ENCODE data around the gene GLCCI1. TPM values are rescaled to one million over a fixed set of nuclear protein-coding genes. Genes with fewer than 3 reads are reported as not detected.

The GLCCI1 gene
- total and polyA plus RNA-seq, 2 of the 13 experiments (the other 11 are each of a cell fraction or from before 2014, with no cell fraction given): 1.3 to 1.7 TPM

DNA sequence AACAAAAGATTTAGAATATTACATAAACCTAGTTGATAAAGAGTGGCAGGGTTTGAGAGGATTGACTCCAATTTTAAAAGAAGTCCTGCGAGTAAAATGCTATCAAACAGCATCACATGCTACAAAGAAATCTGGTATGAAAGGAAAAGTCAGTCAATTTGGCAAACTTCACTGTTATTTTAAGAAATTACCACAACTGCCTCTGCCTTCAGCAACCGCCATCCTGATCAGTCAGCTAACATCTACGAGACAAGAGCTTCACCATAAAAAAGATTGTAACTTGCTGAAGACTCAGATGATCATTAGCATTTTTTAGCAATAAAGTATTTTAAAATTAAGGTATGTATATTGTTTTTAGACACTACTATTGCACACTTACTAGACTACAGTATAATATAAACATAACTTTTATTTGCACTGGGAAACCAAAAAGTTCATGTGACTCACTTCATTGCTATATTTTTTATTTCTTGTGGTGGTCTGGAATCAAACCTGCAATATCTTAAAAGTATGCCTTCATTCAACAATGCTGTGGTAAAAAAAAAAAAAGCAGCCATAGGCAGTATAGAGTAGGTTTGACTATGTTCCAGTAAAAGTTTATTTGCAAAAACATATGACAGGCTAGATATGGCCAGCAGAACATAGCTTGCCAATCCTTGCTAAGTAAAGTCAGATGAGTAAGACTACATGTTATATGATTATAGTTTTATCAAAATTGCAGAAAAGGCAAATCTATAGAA lies 74.4 kb downstream of the GLCCI1 start:
- Histone ChIP-seq H3K4me1 (ENCODE audit: insufficient read depth, low read length) (no peaks in the 10 kb centered on the region), H3K27ac (ENCODE audit: extremely low read length, insufficient read depth, low read length) (no peak overlapping the region), H3K4me3 (replicated peaks in 1 of 3; ENCODE audit: insufficient read depth in 1 of 3, low read depth in 2 of 3, low read length in 3 of 3) (no peak overlapping the region), H3K79me2 (ENCODE audit: insufficient read depth, low read length) (no peaks in the 10 kb centered on the region), H3K9ac (ENCODE audit: insufficient read depth, low read depth, low read length) (no peak overlapping the region), H4K20me1 (ENCODE audit: insufficient read depth, low read length) (no peaks in the 10 kb centered on the region), H3K9me3 (ENCODE audit: low read length) (no peaks in the 10 kb centered on the region), H3K27me3 (ENCODE audit: control insufficient read depth in 1 of 2, insufficient read depth in 2 of 2, low read length in 2 of 2) (no peaks in the 10 kb centered on the region), H3K36me3 (replicated peaks in 1 of 2; ENCODE audit: control insufficient read depth in 1 of 2, insufficient read depth in 2 of 2, low read length in 2 of 2) (no peaks in the 10 kb centered on the region), H2AFZ (ENCODE audit: low read length) (no peak overlapping the region), H3K4me2 (ENCODE audit: low read depth, low read length) (no peak overlapping the region)
- ATAC-seq (no peak), DNase-seq (ENCODE audit: low spot score) (no peak), FAIRE-seq (no peak)
- BruUV-seq (replicated peaks): no TSS peak
- CTCF ChIA-PET (ENCODE audit: low intra/inter-chr PET ratio, low total read pairs): no interaction called here
- intact Hi-C loops (cut with micrococcal nuclease; ENCODE audit: unreplicated experiment) (no loop called here), in situ Hi-C loops (cut with HindIII; ENCODE audit: extremely low pct_ligation_motif_present, low pct_unique_long_range_greater_than_20kb) (no loop called here)
- TF ChIP-seq ZNF431 (CRISPR knock-in tag; IDR thresholded peaks at IDR 0.05; ENCODE audit: borderline replicate concordance, low read depth) (no peak), ZNF777 (CRISPR knock-in tag; IDR thresholded peaks at IDR 0.05) (no peak)
- WGBS (ENCODE audit: low lambda C conversion rate): 88% methylated on average over 3 of the region's 3 CpGs
- POLR2A ChIA-PET: no interaction called here

GRCh38 chr7:8044761-8045430 lies 76.3 kb downstream of the GLCCI1 start:
- ATAC-seq: no peak
- H3K36me3 ChIP-seq (replicated peaks in 1 of 2; ENCODE audit: control insufficient read depth in 1 of 2, insufficient read depth in 2 of 2, low read length in 2 of 2): no peaks in the 10 kb centered on the region
- no peaks in the 10 kb centered on the region for H4K20me1 ChIP-seq (ENCODE audit: insufficient read depth, low read length)
- no peak overlapping the region for H3K9ac ChIP-seq (ENCODE audit: insufficient read depth, low read depth, low read length)
- H3K79me2 ChIP-seq (ENCODE audit: insufficient read depth, low read length): no peaks in the 10 kb centered on the region
- H3K27ac ChIP-seq (ENCODE audit: extremely low read length, insufficient read depth, low read length): no peak overlapping the region
- H3K4me3 ChIP-seq (replicated peaks in 1 of 3; ENCODE audit: insufficient read depth in 1 of 3, low read depth in 2 of 3, low read length in 3 of 3): no peak overlapping the region
- no peak for DNase-seq (ENCODE audit: low spot score)
- CTCF ChIA-PET (ENCODE audit: low intra/inter-chr PET ratio, low total read pairs): no interaction called here
- in situ Hi-C loops (cut with HindIII; ENCODE audit: extremely low pct_ligation_motif_present, low pct_unique_long_range_greater_than_20kb): no loop called here
- intact Hi-C loops (cut with micrococcal nuclease; ENCODE audit: unreplicated experiment): no loop called here
- H3K27me3 ChIP-seq (ENCODE audit: control insufficient read depth in 1 of 2, insufficient read depth in 2 of 2, low read length in 2 of 2): no peaks in the 10 kb centered on the region
- H2AFZ ChIP-seq (ENCODE audit: low read length): no peak overlapping the region
- POLR2A ChIA-PET: no interaction called here
- H3K4me2 ChIP-seq (ENCODE audit: low read depth, low read length): no peak overlapping the region
- no TSS peak for BruUV-seq (replicated peaks)
- FAIRE-seq: no peak
- no peaks in the 10 kb centered on the region for H3K9me3 ChIP-seq (ENCODE audit: low read length)
- no peaks in the 10 kb centered on the region for H3K4me1 ChIP-seq (ENCODE audit: insufficient read depth, low read length)
- 76% methylated on average over 5 of the region's 5 CpGs for WGBS (ENCODE audit: low lambda C conversion rate)
- no peak for TF ChIP-seq HBP1 (CRISPR knock-in tag; IDR thresholded peaks at IDR 0.05; ENCODE audit: low read depth)
- no peak for TF ChIP-seq ZNF557 (CRISPR knock-in tag; IDR thresholded peaks at IDR 0.05)
- TF ChIP-seq ISL2 (CRISPR knock-in tag; IDR thresholded peaks at IDR 0.05): no peak
- TF ChIP-seq, protein P1, sequence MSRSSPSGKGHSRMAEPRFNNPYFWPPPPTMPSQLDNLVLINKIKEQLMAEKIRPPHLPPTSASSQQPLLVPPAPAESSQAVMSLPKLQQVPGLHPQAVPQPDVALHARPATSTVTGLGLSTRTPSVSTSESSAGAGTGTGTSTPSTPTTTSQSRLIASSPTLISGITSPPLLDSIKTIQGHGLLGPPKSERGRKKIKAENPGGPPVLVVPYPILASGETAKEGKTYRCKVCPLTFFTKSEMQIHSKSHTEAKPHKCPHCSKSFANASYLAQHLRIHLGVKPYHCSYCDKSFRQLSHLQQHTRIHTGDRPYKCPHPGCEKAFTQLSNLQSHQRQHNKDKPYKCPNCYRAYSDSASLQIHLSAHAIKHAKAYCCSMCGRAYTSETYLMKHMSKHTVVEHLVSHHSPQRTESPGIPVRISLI (CRISPR knock-in tag; IDR thresholded peaks at IDR 0.05; ENCODE audit: borderline replicate concordance): no peak
- TF ChIP-seq SUZ12 (IDR thresholded peaks at IDR 0.05; ENCODE audit: low read depth, low read length): no peak
- TF ChIP-seq ZNF7 (CRISPR knock-in tag; IDR thresholded peaks at IDR 0.05): no peak
- TF ChIP-seq ZNF577 (CRISPR knock-in tag; IDR thresholded peaks at IDR 0.05; ENCODE audit: borderline replicate concordance, low read depth): no peak
- no peak for TF ChIP-seq SAFB2 (CRISPR knock-in tag; IDR thresholded peaks at IDR 0.05; ENCODE audit: borderline replicate concordance, low read depth)
- no peak for TF ChIP-seq ZBTB14 (CRISPR knock-in tag; IDR thresholded peaks at IDR 0.05)
- no peak for TF ChIP-seq HINFP (CRISPR knock-in tag; IDR thresholded peaks at IDR 0.05; ENCODE audit: low read depth)
